Natural killer cell treated with Interleukin-12 subunit alpha and Interleukin-12 subunit beta and Interleukin-15 and Interleukin-18, amount 100 ng/mL, for 72 hours (primary cell): Measurements from ENCODE around the gene KRT13. TPM values are rescaled to one million over a fixed set of nuclear protein-coding genes. Genes with fewer than 3 reads are reported as not detected.

Experiments used
- ATAC-seq, 2 donors: fragments of 150-1000 bp; cut with Tn5 transposase in 1 of 2; sonication (Bioruptor Pico), chemical (Tn5 transposase) in 1 of 2; 2 replicates each; pipeline ENCODE4 v1.10.0; 2021
- DNase-seq: peaks from one replicate; pipeline ENCODE4 v3.0.0; 2022; ENCODE audit warnings: low spot score
- H3K27ac Mint-ChIP-seq, 2 donors: 1 replicate in 1 of 2; 2 replicates in 1 of 2; pipeline ENCODE4 v1.8.0; 2022; ENCODE audit warnings: mixed read lengths in 2 of 2, mild to moderate bottlenecking in 1 of 2, moderate library complexity in 1 of 2
- H3K27me3 Mint-ChIP-seq, 2 donors: 1 replicate in 1 of 2; 2 replicates in 1 of 2; pipeline ENCODE4 v1.8.0; 2022; ENCODE audit warnings: mixed read lengths in 2 of 2
- H3K36me3 Mint-ChIP-seq: one replicate; pipeline ENCODE4 v1.8.0; 2022; ENCODE audit warnings: mixed read lengths
- H3K4me1 Mint-ChIP-seq, 2 donors: 1 replicate in 1 of 2; 2 replicates in 1 of 2; pipeline ENCODE4 v1.8.0; 2022; ENCODE audit warnings: low read depth in 2 of 2, mixed read lengths in 2 of 2, mild to moderate bottlenecking in 1 of 2
- H3K4me3 Mint-ChIP-seq: one replicate; pipeline ENCODE4 v1.8.0; 2022; ENCODE audit warnings: mixed read lengths
- H3K9me3 Mint-ChIP-seq: 2 replicates; pipeline ENCODE4 v1.8.0; 2022; ENCODE audit warnings: mixed read lengths
- total RNA-seq, 2 donors: library from RNA; stranded (reverse); gene quantifications; one replicate each; pipeline ENCODE4 v1.2.3, GENCODE V29; 2022

Gene KRT13
- total RNA-seq, 2 donors from 2014 or later = not detected

DNA sequence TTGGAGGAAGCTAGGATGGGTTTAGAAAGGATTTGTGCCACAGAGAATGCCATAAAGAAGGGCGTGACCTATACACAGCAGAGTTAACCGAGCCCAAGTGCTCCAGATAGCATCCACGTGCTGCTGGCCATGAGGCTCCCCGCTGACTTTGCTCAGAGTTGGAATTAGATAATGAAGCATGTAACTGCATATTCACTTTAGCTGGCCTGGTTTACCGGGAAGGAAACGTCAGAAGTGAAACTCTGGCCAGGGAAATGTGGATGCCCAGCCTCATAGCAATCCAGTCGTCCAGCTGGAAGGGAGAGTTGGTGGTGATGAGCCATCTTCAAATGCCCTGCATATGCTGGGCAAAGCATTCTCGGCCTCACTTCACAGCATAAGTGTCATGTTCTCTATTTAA lies 30.5 kb downstream of the KRT13 start:
- no peaks in the 10 kb centered on the region for H3K4me1 Mint-ChIP-seq

DNA sequence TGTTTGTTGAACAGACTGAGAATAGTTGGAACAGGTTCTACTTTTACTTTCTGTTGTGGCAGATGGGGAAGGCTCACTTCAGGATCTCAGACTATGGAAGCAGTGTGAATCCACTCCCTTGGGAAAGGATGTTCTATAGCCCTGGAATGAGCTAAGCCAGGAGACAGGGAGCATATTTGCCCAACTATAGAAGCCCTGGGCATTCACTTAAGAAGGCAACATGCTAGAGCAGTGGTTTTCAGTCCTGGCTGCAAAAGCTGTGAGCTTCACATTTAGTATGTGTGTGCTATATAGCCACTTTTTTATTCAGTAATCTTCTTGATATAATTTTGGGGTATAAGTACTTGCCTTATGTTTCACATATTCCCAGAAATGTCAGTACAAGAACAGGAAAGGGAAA lies 37.1 kb downstream of the KRT13 start:
- Mint-ChIP-seq H3K9me3 (no peaks in the 10 kb centered on the region), H3K27ac (no peak overlapping the region), H3K36me3 (no peaks in the 10 kb centered on the region), H3K4me1 (no peaks in the 10 kb centered on the region), H3K4me3 (no peak overlapping the region), H3K27me3 (peaks cover 6 to 7% of the 10 kb centered on the region in 2 donors)
- ATAC-seq (no peak), DNase-seq (no peak)

More for the DNA sequence above, 30.5 kb downstream of the KRT13 start:
- H3K9me3 Mint-ChIP-seq = no peaks in the 10 kb centered on the region
- peaks cover 7% of the 10 kb centered on the region in 2 donors for H3K27me3 Mint-ChIP-seq
- H3K36me3 Mint-ChIP-seq = no peaks in the 10 kb centered on the region
- ATAC-seq (no peak), DNase-seq (no peak)
- no peak overlapping the region for H3K27ac Mint-ChIP-seq
- H3K4me3 Mint-ChIP-seq = no peak overlapping the region

DNA sequence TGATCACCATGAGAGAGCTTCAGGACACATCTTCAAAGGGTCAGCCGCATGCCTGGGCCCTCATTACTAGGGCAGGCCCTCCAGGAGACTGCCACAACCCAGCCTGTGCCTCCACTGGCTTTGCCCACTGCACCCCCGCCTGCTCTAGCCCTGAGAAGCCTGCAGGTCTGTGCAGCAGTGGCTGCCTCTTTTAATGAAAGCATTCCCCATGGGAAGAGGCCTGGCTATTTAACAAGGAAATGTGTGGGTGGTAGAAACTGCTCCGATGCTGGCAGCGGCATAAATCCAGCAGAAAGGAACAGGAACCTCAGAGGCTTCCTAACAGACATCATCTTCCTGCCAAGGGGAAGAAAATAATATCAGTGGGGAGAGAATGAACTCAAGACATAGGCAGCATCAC lies 37.9 kb downstream of the KRT13 start:
- ATAC-seq = no peak
- Mint-ChIP-seq H3K9me3 (no peaks in the 10 kb centered on the region), H3K36me3 (no peaks in the 10 kb centered on the region), H3K27me3 (peaks cover 0 to 3% of the 10 kb centered on the region in 2 donors), H3K27ac (no peak overlapping the region), H3K4me3 (no peak overlapping the region), H3K4me1 (no peaks in the 10 kb centered on the region)
- no peak for DNase-seq

DNA sequence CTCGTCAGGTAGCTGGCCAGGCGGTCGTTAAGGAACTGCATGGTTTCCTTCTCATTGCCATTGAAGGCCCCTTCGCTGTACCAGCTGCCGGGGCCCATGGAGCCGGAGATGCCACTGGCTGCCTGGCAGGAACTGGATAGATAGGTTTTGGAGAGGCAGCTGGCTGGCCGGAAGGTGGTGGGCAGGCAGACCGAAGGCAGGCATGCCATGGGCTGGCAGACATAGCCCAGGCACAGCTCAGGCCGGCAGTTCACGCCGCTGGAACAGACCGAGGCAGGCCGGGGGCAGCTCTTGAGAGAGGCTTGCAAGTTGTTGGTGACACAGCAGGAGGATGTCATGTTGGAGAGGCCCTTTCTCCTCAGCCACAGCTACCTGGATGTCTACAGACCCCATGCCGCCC lies 38.4 kb downstream of the KRT13 start, which contains the start of gene KRT32:
KRT32 (minus strand) TSS at position 399 of the 400 bp plus-strand sequence; CDS start at position 338, 61 bp downstream.
- Mint-ChIP-seq H3K27ac (no peak within 1 kb of the TSS), H3K4me3 (no peak within 1 kb of the TSS), H3K4me1 (no peaks in the 10 kb centered on the region), H3K36me3 (no peaks in the 10 kb centered on the region), H3K27me3 (peaks cover 0 to 3% of the 10 kb centered on the region in 2 donors), H3K9me3 (no peaks in the 10 kb centered on the region)
- ATAC-seq = no peak
- DNase-seq = no peak

DNA sequence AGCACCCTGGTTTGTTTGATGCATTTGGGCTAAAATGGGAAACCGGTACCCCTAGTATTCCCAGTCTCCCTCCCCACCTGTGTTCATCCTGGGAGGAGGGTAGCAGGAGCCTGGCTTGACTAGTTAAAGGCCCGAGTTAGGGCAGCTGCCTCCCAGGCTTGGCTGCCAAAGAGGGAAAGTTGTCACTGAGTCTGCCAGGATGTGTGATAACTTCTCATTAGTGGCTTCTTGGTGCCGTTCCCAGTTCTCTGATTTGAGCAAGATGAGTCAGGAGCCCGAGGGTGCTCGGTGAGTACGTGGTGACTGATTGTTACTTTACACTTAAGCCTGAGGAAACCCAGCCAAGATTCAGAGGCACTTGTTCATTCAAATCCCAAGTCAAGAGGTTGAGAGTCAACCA lies 40.7 kb downstream of the KRT13 start:
- Mint-ChIP-seq H3K4me3 (no peak overlapping the region), H3K27me3 (peaks cover 7 to 8% of the 10 kb centered on the region in 2 donors), H3K4me1 (no peaks in the 10 kb centered on the region), H3K27ac (no peak overlapping the region), H3K9me3 (no peaks in the 10 kb centered on the region), H3K36me3 (no peaks in the 10 kb centered on the region)
- ATAC-seq (peak in 1 of 2 donors; percentile 34), DNase-seq (no peak)

DNA sequence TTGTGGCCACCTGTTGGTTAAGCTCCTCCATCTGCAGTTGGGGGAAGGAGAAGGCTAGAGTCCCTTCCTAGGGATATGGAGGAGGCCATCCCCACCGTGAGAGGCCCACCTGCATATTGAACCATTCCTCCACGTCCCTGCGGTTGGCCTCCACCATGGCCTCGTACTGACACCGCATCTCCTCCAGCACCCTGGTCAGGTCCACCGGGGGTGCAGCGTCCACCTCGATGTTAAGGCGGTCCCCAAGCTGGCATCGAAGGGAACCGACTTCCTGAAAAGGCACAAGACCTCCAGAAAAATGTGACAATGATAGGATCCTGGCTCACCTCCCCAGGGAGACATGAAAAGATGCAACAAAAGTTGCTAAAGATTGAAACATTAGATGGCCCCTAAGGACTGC lies 41.2 kb downstream of the KRT13 start:
- Mint-ChIP-seq H3K4me1 (no peaks in the 10 kb centered on the region), H3K9me3 (no peaks in the 10 kb centered on the region), H3K4me3 (no peak overlapping the region), H3K36me3 (no peaks in the 10 kb centered on the region), H3K27ac (no peak overlapping the region), H3K27me3 (peaks cover 7 to 8% of the 10 kb centered on the region in 2 donors)
- DNase-seq = no peak
- ATAC-seq = no peak

DNA sequence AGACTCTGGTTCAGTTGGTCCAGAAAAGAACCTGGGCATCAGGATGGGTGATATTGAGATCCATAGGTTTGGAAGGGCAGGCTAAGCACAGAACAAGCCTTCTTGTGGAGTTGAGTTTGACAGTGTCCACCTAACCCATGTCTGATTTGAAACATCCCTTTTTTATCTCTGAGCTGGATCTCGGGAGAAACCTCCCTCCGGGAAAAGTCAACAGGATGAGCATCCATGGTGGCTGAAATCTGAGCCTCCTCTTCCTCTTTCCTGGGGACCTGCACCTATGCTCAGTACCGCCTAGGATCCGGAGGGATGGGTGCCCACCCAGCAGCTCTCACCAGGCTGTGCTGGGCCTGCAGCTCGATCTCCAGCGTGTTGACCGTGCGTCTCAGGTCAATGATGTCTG lies 41.7 kb downstream of the KRT13 start:
- Mint-ChIP-seq H3K9me3 (no peaks in the 10 kb centered on the region), H3K36me3 (no peaks in the 10 kb centered on the region), H3K4me1 (no peaks in the 10 kb centered on the region), H3K27me3 (peaks cover 6 to 8% of the 10 kb centered on the region in 2 donors), H3K27ac (no peak overlapping the region), H3K4me3 (no peak overlapping the region)
- ATAC-seq (no peak), DNase-seq (no peak)

DNA sequence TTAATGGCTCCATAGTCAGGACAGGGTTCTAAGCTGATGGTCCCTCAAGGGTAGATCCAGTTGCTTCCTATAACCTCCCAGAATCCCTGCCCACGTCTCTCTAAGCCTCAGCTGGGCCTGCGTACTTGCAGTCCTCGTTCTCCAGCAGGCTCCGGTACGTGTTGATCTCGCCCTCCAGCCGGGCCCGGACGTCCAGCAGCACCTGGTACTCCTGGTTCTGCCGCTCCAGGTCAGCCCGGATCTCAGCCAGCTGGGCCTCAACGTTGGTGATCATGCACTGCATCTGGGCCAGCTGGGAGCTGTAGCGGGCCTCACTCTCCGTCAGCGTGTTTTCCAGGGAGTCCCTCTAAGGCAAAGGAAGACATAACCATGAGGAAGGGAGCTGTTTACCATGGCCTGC lies 42.7 kb downstream of the KRT13 start:
- no peak for DNase-seq
- Mint-ChIP-seq H3K4me3 (no peak overlapping the region), H3K27me3 (peaks cover 8 to 10% of the 10 kb centered on the region in 2 donors), H3K36me3 (no peaks in the 10 kb centered on the region), H3K9me3 (no peaks in the 10 kb centered on the region), H3K27ac (no peak overlapping the region), H3K4me1 (no peaks in the 10 kb centered on the region)
- ATAC-seq = no peak

DNA sequence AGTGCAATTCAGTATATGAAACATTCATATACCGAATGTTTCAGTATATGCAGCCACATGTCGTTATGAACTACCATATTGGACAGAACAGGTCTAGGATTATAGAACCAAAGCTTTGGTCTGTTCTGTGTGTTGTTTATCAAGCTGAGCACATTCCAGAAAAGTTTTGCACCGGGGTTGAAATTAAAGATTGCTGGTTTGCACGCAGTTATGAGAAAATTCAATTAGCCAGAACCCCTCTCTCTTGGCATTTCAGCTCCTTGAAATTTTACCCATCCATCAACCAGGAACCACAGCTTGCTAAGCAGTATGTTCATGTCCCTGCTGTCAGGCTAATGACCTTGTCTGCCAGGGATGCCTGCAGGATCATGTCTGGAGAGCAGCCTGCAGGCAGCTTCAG lies 47.7 kb downstream of the KRT13 start:
- DNase-seq (no peak), ATAC-seq (no peak)
- H3K27ac Mint-ChIP-seq = no peak overlapping the region
- H3K9me3 Mint-ChIP-seq = no peaks in the 10 kb centered on the region
- H3K4me3 Mint-ChIP-seq = no peak overlapping the region
- H3K27me3 Mint-ChIP-seq = peaks cover 16 to 20% of the 10 kb centered on the region in 2 donors
- no peaks in the 10 kb centered on the region for H3K36me3 Mint-ChIP-seq
- H3K4me1 Mint-ChIP-seq = no peaks in the 10 kb centered on the region

DNA sequence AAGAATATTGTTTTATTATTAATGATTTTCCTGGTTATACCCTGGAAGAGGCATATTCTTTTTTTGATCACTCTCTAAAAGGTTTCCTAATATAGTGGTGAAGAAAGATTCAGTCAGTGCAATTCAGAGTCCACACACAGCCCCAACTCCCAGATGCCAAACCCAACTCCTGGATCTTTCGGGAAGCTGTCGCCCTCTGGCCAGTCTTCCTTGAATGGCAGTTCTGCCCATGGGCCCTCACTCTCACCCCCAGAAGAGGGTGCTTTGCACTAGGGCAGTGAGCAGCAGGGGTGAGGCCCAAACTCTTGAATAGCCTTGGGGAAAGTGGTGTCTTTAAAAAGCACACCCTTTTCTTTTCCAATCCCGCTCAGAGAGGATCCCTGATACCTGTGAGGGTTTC lies 49.2 kb downstream of the KRT13 start:
- H3K27me3 Mint-ChIP-seq = peaks cover 24% of the 10 kb centered on the region in 2 donors

DNA sequence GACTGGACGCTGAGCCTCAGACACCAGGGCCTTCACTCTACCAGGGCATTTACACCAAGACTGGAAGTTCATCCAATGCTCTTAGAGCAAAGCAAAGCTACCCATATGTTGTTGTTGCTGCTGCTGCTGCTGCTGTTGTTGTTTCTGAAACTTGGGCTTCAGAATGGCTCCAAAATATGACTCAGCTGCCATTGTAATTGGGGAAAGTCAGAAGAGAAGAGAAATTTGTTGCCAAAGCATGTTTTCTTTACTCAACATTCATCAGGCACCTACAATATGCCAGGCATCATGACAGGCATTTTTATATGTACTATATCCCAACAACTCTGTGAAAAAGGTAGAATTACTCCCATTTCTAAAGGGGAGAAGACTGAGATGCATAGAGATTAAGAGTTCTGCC lies 50.2 kb downstream of the KRT13 start:
- ATAC-seq = no peak
- Mint-ChIP-seq H3K4me1 (no peaks in the 10 kb centered on the region), H3K36me3 (no peaks in the 10 kb centered on the region), H3K27ac (no peak overlapping the region), H3K27me3 (peaks cover 26 to 29% of the 10 kb centered on the region in 2 donors), H3K9me3 (no peaks in the 10 kb centered on the region), H3K4me3 (no peak overlapping the region)
- no peak for DNase-seq

More for the DNA sequence above, 49.2 kb downstream of the KRT13 start:
- no peak for ATAC-seq
- no peak for DNase-seq
- no peak overlapping the region for H3K4me3 Mint-ChIP-seq
- H3K4me1 Mint-ChIP-seq = no peaks in the 10 kb centered on the region
- H3K36me3 Mint-ChIP-seq = no peaks in the 10 kb centered on the region
- H3K27ac Mint-ChIP-seq = no peak overlapping the region
- no peaks in the 10 kb centered on the region for H3K9me3 Mint-ChIP-seq

DNA sequence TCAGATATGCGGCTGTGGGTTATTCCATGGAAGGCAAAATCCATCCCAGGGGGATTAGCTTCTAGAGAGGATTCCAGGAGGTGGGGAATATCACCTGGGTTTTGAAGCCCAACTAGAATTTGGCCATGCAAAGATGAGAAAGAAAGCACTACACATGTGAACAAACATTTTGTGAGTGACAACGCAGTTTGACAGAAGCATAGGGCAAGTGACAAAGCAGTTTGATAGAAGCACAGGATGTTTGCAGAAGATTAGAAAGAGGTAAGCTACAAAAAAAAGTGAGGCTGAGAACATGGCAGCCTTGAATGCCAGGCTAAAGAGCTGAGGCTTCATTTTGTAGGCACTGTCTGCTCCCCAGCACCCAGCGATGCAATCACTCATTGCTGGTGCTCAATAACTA lies 52.3 kb downstream of the KRT13 start:
- H3K27me3 Mint-ChIP-seq = peaks cover 24 to 32% of the 10 kb centered on the region in 2 donors

DNA sequence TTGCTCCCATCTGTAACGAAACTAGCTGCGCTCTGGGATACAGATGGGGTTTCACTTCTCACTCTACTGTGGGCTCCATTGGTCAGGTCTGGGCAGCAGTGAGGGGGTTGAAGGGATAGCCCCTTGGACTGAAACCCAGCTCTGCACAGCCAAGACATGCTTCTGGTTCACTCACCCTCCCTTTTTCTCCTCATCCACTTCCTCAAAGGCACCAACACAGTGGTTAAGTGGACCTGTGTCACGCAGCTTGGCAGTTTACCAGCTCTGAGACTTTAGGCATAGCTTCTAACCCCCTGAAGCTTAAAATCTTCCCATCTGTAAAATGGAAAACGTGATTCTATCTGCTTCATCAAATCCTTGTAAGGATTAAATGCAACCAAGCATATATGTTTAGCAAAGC lies 53.1 kb downstream of the KRT13 start:
- H3K27ac Mint-ChIP-seq = no peak overlapping the region
- ATAC-seq = no peak
- H3K36me3 Mint-ChIP-seq = no peaks in the 10 kb centered on the region
- H3K4me3 Mint-ChIP-seq = no peak overlapping the region
- peaks cover 24 to 32% of the 10 kb centered on the region in 2 donors for H3K27me3 Mint-ChIP-seq
- H3K4me1 Mint-ChIP-seq = no peaks in the 10 kb centered on the region
- no peaks in the 10 kb centered on the region for H3K9me3 Mint-ChIP-seq
- no peak for DNase-seq

More for the DNA sequence above, 52.3 kb downstream of the KRT13 start:
- DNase-seq = no peak
- H3K9me3 Mint-ChIP-seq = no peaks in the 10 kb centered on the region
- ATAC-seq = no peak
- no peaks in the 10 kb centered on the region for H3K4me1 Mint-ChIP-seq
- no peak overlapping the region for H3K27ac Mint-ChIP-seq
- H3K36me3 Mint-ChIP-seq = no peaks in the 10 kb centered on the region
- H3K4me3 Mint-ChIP-seq = no peak overlapping the region

DNA sequence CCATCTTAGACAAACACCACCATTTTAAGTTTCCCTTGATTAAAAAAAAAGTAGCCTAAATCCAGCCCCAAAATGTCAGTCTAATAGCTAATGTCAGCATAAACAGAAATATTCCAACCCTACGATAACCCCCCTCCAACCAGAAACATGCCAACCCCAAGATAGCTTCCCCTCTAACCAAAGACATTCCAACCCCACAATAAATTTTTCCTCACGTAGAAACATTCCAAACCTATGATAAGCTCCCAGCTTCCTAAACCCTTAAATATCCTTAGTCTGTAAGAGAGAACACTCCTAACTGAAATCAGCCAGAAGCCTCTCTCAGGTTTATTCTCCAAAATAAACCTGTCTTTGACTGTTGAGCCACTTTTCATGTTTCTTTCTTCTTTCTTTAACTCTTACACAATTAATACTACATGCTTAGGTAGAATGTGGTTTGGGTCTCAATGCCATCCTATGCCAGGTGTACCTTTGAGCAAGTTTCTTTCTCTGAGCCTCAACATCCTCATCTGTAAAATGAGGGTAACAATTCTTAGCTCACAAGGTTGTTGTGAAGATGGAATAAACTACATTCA lies 54.2 kb downstream of the KRT13 start:
- peaks cover 26 to 36% of the 10 kb centered on the region in 2 donors for H3K27me3 Mint-ChIP-seq
- no peaks in the 10 kb centered on the region for H3K9me3 Mint-ChIP-seq
- H3K36me3 Mint-ChIP-seq = no peaks in the 10 kb centered on the region
- no peaks in the 10 kb centered on the region for H3K4me1 Mint-ChIP-seq
- no peak overlapping the region for H3K27ac Mint-ChIP-seq
- no peak for DNase-seq
- no peak overlapping the region for H3K4me3 Mint-ChIP-seq
- no peak for ATAC-seq
